ENCODE results near the gene SRF.

Gene SRF

GRCh38 chr6:43184268-43184985 is 13.4 kb downstream of the SRF start:
- DNase-seq: no peak

GRCh38 chr6:43185391-43185985 is 14.4 kb downstream of the SRF start:
- DNase-seq: no peak

- DNase-seq: no peak
Measured at GRCh38 chr6:43186019-43186418, 14.9 kb downstream of the SRF start.

- no peak for DNase-seq
Measured at GRCh38 chr6:43186706-43187105, 15.6 kb downstream of the SRF start.

- no peak for DNase-seq
Measured at GRCh38 chr6:43187821-43188220, 16.8 kb downstream of the SRF start.

- DNase-seq: no peak
Measured at GRCh38 chr6:43188426-43188825, 17.4 kb downstream of the SRF start.

GRCh38 chr6:43189776-43190304 is 18.8 kb downstream of the SRF start:
- DNase-seq: no peak

- no peak for DNase-seq
Measured at GRCh38 chr6:43192911-43193310, 21.8 kb downstream of the SRF start.

- no peak for DNase-seq
Measured at GRCh38 chr6:43193929-43194328, 22.9 kb downstream of the SRF start.

GRCh38 chr6:43196337-43196736 is 25.3 kb downstream of the SRF start:
- DNase-seq: no peak

GRCh38 chr6:43199912-43200311 is 28.8 kb downstream of the SRF start:
- DNase-seq: no peak

- DNase-seq: no peak
Measured at GRCh38 chr6:43200541-43200940, 29.5 kb downstream of the SRF start.

- no peak for DNase-seq
Measured at GRCh38 chr6:43202451-43202850, 31.4 kb downstream of the SRF start.

- DNase-seq: no peak
Measured at GRCh38 chr6:43203029-43203717, 32.1 kb downstream of the SRF start.

- no peak for DNase-seq
Measured at GRCh38 chr6:43203718-43204095, 32.6 kb downstream of the SRF start.

- no peak for DNase-seq
Measured at GRCh38 chr6:43204271-43205105, 33.4 kb downstream of the SRF start.

GRCh38 chr6:43205849-43206248 is 34.8 kb downstream of the SRF start:
- no peak for DNase-seq

GRCh38 chr6:43207286-43207685 is 36.2 kb downstream of the SRF start:
- no peak for DNase-seq

- DNase-seq: no peak
Measured at GRCh38 chr6:43211955-43212354, 40.9 kb downstream of the SRF start.

- no peak for DNase-seq
Measured at GRCh38 chr6:43213431-43213830, 42.4 kb downstream of the SRF start.

- DNase-seq: no peak
Measured at GRCh38 chr6:43215066-43215465, 44.0 kb downstream of the SRF start.

GRCh38 chr6:43216200-43216599 is 45.1 kb downstream of the SRF start:
- no peak for DNase-seq

GRCh38 chr6:43217351-43217750 is 46.3 kb downstream of the SRF start:
- DNase-seq: no peak
